ENCODE data around the gene RNF180. TPM values are rescaled to one million over a fixed set of nuclear protein-coding genes. Genes with fewer than 3 reads are reported as not detected.

Gene RNF180
- total and polyA plus RNA-seq, 2 donors (not counting 1 experiment from before 2014, with no cell fraction given): not detected

DNA sequence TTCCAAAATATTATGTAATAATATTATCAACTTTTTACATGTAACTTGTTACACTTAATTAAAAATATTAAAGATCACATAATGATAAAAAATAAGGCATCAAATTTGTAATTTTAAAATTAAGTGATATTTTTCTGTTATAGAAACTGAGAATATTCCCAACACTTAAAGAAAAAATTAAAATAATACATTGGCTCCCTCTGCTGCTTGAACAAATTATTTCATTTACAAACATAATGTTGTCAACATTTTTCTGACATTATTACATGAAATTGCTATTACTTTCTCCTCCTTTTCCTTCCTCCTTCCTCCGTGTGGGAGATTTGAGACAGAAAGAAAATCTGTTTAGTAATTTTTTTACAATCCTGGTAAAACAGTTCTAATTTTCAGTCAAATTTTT lies 42.3 kb downstream of the RNF180 start:
- H3K36me3 ChIP-seq (replicated peaks in 1 of 2; ENCODE audit: control extremely low read depth in 1 of 2, control insufficient read depth in 1 of 2, extremely low read depth in 1 of 2, insufficient read depth in 2 of 2, low read length in 1 of 2): no peaks in the 10 kb centered on the region
- Mint-ChIP-seq H3K4me3 (no peak overlapping the region), H3K9me3 (ENCODE audit: insufficient read depth) (no peaks in the 10 kb centered on the region), H3K27me3 (peaks cover 3% of the 10 kb centered on the region), H3K27ac (no peak overlapping the region), H3K4me1 (no peaks in the 10 kb centered on the region)
- no peak overlapping the region for H3K9ac ChIP-seq (ENCODE audit: low read length)
- DNase-seq (no peak), ATAC-seq (ENCODE audit: low read depth) (no peak)
- ChIA-PET POLR2A (no interaction called here), CTCF (no interaction called here)
- no peaks in the 10 kb centered on the region for H3K9me3 ChIP-seq (ENCODE audit: control extremely low read depth in 1 of 3, control insufficient read depth in 2 of 3, insufficient read depth in 1 of 3, low read length in 2 of 3)
- intact Hi-C loops (cut with micrococcal nuclease): no loop called here
- no peaks in the 10 kb centered on the region for H4K20me1 ChIP-seq (ENCODE audit: control insufficient read depth, insufficient read depth, low read length, poor library complexity, severe bottlenecking)
- no peak overlapping the region for H2AFZ ChIP-seq (ENCODE audit: insufficient read depth, low read depth, low read length, poor library complexity, severe bottlenecking)
- H3K4me1 ChIP-seq (ENCODE audit: control insufficient read depth in 2 of 2, insufficient read depth in 2 of 2, low read length in 2 of 2): no peaks in the 10 kb centered on the region
- no peaks in the 10 kb centered on the region for H3K27me3 ChIP-seq (replicated peaks in 1 of 4; ENCODE audit: control extremely low read depth in 1 of 4, control insufficient read depth in 3 of 4, insufficient read depth in 4 of 4, low read length in 3 of 4)
- no peak overlapping the region for H3K4me3 ChIP-seq (ENCODE audit: control extremely low read depth in 1 of 5, extremely low read depth in 1 of 5, insufficient read depth in 1 of 5, low read depth in 2 of 5, low read length in 4 of 5)
- H3K79me2 ChIP-seq (ENCODE audit: control insufficient read depth, insufficient read depth, low read length): no peaks in the 10 kb centered on the region
- no peak overlapping the region for H3K4me2 ChIP-seq (replicated peaks; ENCODE audit: low read depth, low read length, poor library complexity, severe bottlenecking)
- WGBS (ENCODE audit: insufficient coverage): no CpG with 5 or more reads among the region's 1 CpG
- no peak overlapping the region for H3K27ac ChIP-seq (ENCODE audit: low read length in 2 of 2)
- no peak for TF ChIP-seq EZH2 (IDR thresholded peaks at IDR 0.05; ENCODE audit: borderline replicate concordance, insufficient read depth, low read depth, low read length, poor library complexity, severe bottlenecking)

DNA sequence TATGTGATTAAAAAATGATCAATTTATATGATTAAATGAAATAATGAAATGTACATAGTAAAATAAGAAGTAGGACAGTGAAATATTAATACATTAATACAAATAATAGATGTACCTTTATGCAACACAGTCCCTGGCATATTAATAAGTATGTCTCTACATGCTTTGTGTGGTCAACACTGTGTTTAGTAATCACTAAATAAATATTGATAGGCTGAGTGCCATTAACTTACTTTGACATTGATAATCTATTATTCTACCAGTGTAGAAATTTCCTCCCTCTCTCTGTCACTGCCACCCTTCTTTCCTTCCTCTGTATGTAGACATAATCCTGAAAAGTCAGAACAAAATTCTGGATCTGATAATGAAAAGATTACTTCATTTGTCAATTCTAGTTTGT lies 43.7 kb downstream of the RNF180 start:
- Histone ChIP-seq H3K27ac (ENCODE audit: low read length in 2 of 2) (no peak overlapping the region), H3K4me2 (replicated peaks; ENCODE audit: low read depth, low read length, poor library complexity, severe bottlenecking) (no peak overlapping the region), H3K27me3 (replicated peaks in 1 of 4; ENCODE audit: control extremely low read depth in 1 of 4, control insufficient read depth in 3 of 4, insufficient read depth in 4 of 4, low read length in 3 of 4) (no peaks in the 10 kb centered on the region), H3K9me3 (ENCODE audit: control extremely low read depth in 1 of 3, control insufficient read depth in 2 of 3, insufficient read depth in 1 of 3, low read length in 2 of 3) (no peaks in the 10 kb centered on the region), H2AFZ (ENCODE audit: insufficient read depth, low read depth, low read length, poor library complexity, severe bottlenecking) (no peak overlapping the region), H3K36me3 (replicated peaks in 1 of 2; ENCODE audit: control extremely low read depth in 1 of 2, control insufficient read depth in 1 of 2, extremely low read depth in 1 of 2, insufficient read depth in 2 of 2, low read length in 1 of 2) (no peaks in the 10 kb centered on the region), H3K4me3 (ENCODE audit: control extremely low read depth in 1 of 5, extremely low read depth in 1 of 5, insufficient read depth in 1 of 5, low read depth in 2 of 5, low read length in 4 of 5) (no peak overlapping the region), H4K20me1 (ENCODE audit: control insufficient read depth, insufficient read depth, low read length, poor library complexity, severe bottlenecking) (no peaks in the 10 kb centered on the region), H3K9ac (ENCODE audit: low read length) (no peak overlapping the region), H3K4me1 (ENCODE audit: control insufficient read depth in 2 of 2, insufficient read depth in 2 of 2, low read length in 2 of 2) (no peaks in the 10 kb centered on the region), H3K79me2 (ENCODE audit: control insufficient read depth, insufficient read depth, low read length) (no peaks in the 10 kb centered on the region)
- ATAC-seq (ENCODE audit: low read depth): no peak
- no peak overlapping the region for H3K4me3 Mint-ChIP-seq
- no peaks in the 10 kb centered on the region for H3K9me3 Mint-ChIP-seq (ENCODE audit: insufficient read depth)
- H3K27ac Mint-ChIP-seq: no peak overlapping the region
- intact Hi-C loops (cut with micrococcal nuclease): no loop called here
- TF ChIP-seq EZH2 (IDR thresholded peaks at IDR 0.05; ENCODE audit: borderline replicate concordance, insufficient read depth, low read depth, low read length, poor library complexity, severe bottlenecking): no peak
- TF ChIP-seq, protein P1, sequence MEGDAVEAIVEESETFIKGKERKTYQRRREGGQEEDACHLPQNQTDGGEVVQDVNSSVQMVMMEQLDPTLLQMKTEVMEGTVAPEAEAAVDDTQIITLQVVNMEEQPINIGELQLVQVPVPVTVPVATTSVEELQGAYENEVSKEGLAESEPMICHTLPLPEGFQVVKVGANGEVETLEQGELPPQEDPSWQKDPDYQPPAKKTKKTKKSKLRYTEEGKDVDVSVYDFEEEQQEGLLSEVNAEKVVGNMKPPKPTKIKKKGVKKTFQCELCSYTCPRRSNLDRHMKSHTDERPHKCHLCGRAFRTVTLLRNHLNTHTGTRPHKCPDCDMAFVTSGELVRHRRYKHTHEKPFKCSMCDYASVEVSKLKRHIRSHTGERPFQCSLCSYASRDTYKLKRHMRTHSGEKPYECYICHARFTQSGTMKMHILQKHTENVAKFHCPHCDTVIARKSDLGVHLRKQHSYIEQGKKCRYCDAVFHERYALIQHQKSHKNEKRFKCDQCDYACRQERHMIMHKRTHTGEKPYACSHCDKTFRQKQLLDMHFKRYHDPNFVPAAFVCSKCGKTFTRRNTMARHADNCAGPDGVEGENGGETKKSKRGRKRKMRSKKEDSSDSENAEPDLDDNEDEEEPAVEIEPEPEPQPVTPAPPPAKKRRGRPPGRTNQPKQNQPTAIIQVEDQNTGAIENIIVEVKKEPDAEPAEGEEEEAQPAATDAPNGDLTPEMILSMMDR (IDR thresholded peaks at IDR 0.05): no peak
- ChIA-PET CTCF (no interaction called here), POLR2A (no interaction called here)
- peaks cover 3% of the 10 kb centered on the region for H3K27me3 Mint-ChIP-seq
- no peaks in the 10 kb centered on the region for H3K4me1 Mint-ChIP-seq
- DNase-seq: no peak
